Esophagus muscularis mucosa (tissue), 4 donors: ENCODE results near the gene CAMTA1. TPM values are rescaled to one million over a fixed set of nuclear protein-coding genes. Genes with fewer than 3 reads are reported as not detected.

Experiments
- DNase-seq: peaks from one replicate; pipeline ENCODE4 v3.0.0-alpha.2; 2017; ENCODE audit errors: extremely low spot score
- H3K27ac ChIP-seq, 4 donors: fragments of 200-600 bp; sonication (generic); replicated peaks in 1 of 4; 1 replicate in 3 of 4; 2 replicates in 1 of 4; pipeline ENCODE4 v1.5.1; 2016 to 2019; ENCODE audit warnings: mild to moderate bottlenecking in 1 of 4
- H3K27me3 ChIP-seq, 4 donors: fragments of 200-600 bp; sonication (generic); one replicate each; pipeline versions ENCODE4 v1.5.1 to v1.6.0; 2016 to 2019
- H3K36me3 ChIP-seq, 4 donors: fragments of 200-600 bp; sonication (generic); one replicate each; pipeline ENCODE4 v1.5.1; 2016 to 2019
- H3K4me1 ChIP-seq, 4 donors: fragments of 200-600 bp; sonication (generic); one replicate each; pipeline ENCODE4 v1.5.1; 2016 to 2019
- H3K4me3 ChIP-seq, 4 donors: fragments of 200-600 bp; sonication (generic); 1 replicate in 2 of 4; 2 replicates in 2 of 4; pipeline ENCODE4 v1.5.1; 2016 to 2019; ENCODE audit warnings: mild to moderate bottlenecking in 4 of 4, moderate library complexity in 1 of 4
- H3K9me3 ChIP-seq, 4 donors: fragments of 200-600 bp; sonication (generic); 1 replicate in 3 of 4; 2 replicates in 1 of 4; pipeline ENCODE4 v1.5.1; 2016 to 2019
- CTCF ChIP-seq, 3 experiments: fragments of 200-600 bp in 2 of 3; fragments of 450-650 bp in 1 of 3; sonication (generic) in 2 of 3; IDR thresholded peaks; one replicate each; pipeline ENCODE4 v1.5.1; 2017 to 2019; ENCODE audit warnings: antibody characterized with exemption in 3 of 3, mild to moderate bottlenecking in 2 of 3, moderate library complexity in 1 of 3
- EP300 ChIP-seq: sonication (generic); formaldehyde crosslinking; IDR thresholded peaks from one replicate; pipeline ENCODE4 v1.6.1; 2017; ENCODE audit warnings: antibody characterized with exemption
- POLR2A ChIP-seq: fragments of 450-650 bp; IDR thresholded peaks from one replicate; pipeline ENCODE4 v1.6.1; 2017; ENCODE audit warnings: antibody characterized with exemption, moderate library complexity, mild to moderate bottlenecking, low read depth
- POLR2AphosphoS5 ChIP-seq, 2 donors: sonication (generic); formaldehyde crosslinking; IDR thresholded peaks; one replicate each; pipeline ENCODE4 v1.6.1; 2017; ENCODE audit warnings: antibody characterized with exemption in 2 of 2
- whole genome bisulfite sequencing: methylation state at CpG from one replicate; pipeline ENCODE4 v1.1.5; 2018; 5-methylcytosine and 5-hydroxymethylcytosine counted together
- intact Hi-C: fragments of 100-400 bp; cut with DNase I; formaldehyde crosslinking; loops from one replicate; pipeline ENCODE4 v1.15.1; 2023
- total RNA-seq, 4 donors: library from RNA; depleted of rRNA; stranded (reverse); fragments of >200 nt; gene quantifications; one replicate each; pipeline versions ENCODE4 v1.1.0 to v1.2.1, GENCODE V29; 2016

Gene CAMTA1
- total RNA-seq, 4 donors from 2014 or later: 109 to 226 (median 139) TPM

- intact Hi-C loops: no loop called here
- Histone ChIP-seq H3K9me3 (no peaks in the 10 kb centered on the region), H3K36me3 (no peaks in the 10 kb centered on the region), H3K27ac (no peak overlapping the region), H3K4me1 (no peaks in the 10 kb centered on the region), H3K27me3 (peaks cover 0 to 4% (median 0%) of the 10 kb centered on the region in 4 donors), H3K4me3 (no peak overlapping the region)
- no peak for DNase-seq
- TF ChIP-seq CTCF (IDR thresholded peaks at IDR 0.05) (peak in 2 of 3 experiments; percentile 9 to 28), EP300 (no peak)
- WGBS: 55% methylated on average over 7 of the region's 7 CpGs
Measured at GRCh38 chr1:7539769-7540175, 754.5 kb downstream of the CAMTA1 start.

GRCh38 chr1:7540816-7541215, 755.6 kb downstream of the CAMTA1 start:
- TF ChIP-seq POLR2AphosphoS5 (IDR thresholded peaks at IDR 0.05) (no peak), POLR2A (no peak), EP300 (no peak), CTCF (IDR thresholded peaks at IDR 0.05) (no peak)
- WGBS: 83% methylated on average over 7 of the region's 7 CpGs
- Histone ChIP-seq H3K27ac (no peak overlapping the region), H3K9me3 (no peaks in the 10 kb centered on the region), H3K27me3 (no peaks in the 10 kb centered on the region), H3K4me1 (no peaks in the 10 kb centered on the region), H3K4me3 (no peak overlapping the region), H3K36me3 (no peaks in the 10 kb centered on the region)
- DNase-seq: no peak
- intact Hi-C loops: no loop called here

- DNase-seq: no peak
- TF ChIP-seq CTCF (IDR thresholded peaks at IDR 0.05) (no peak), POLR2AphosphoS5 (IDR thresholded peaks at IDR 0.05) (no peak)
- WGBS: 87% methylated on average over 11 of the region's 11 CpGs
Measured at GRCh38 chr1:7541629-7542028, 756.4 kb downstream of the CAMTA1 start.

GRCh38 chr1:7543718-7544090, 758.5 kb downstream of the CAMTA1 start:
- no peaks in the 10 kb centered on the region for H3K4me1 ChIP-seq
- H3K36me3 ChIP-seq: no peaks in the 10 kb centered on the region
- H3K27ac ChIP-seq: no peak overlapping the region
- 73% methylated on average over 3 of the region's 3 CpGs for WGBS
- intact Hi-C loops: no loop called here
- no peak for DNase-seq
- TF ChIP-seq POLR2A (no peak), POLR2AphosphoS5 (IDR thresholded peaks at IDR 0.05) (no peak), CTCF (IDR thresholded peaks at IDR 0.05) (no peak), EP300 (no peak)
- H3K9me3 ChIP-seq: no peaks in the 10 kb centered on the region
- H3K4me3 ChIP-seq: no peak overlapping the region
- H3K27me3 ChIP-seq: no peaks in the 10 kb centered on the region

More at GRCh38 chr1:7541629-7542028, 756.4 kb downstream of the CAMTA1 start:
- no peaks in the 10 kb centered on the region for H3K36me3 ChIP-seq
- H3K4me1 ChIP-seq: no peaks in the 10 kb centered on the region
- H3K9me3 ChIP-seq: no peaks in the 10 kb centered on the region
- H3K4me3 ChIP-seq: no peak overlapping the region
- H3K27ac ChIP-seq: no peak overlapping the region
- H3K27me3 ChIP-seq: no peaks in the 10 kb centered on the region
- intact Hi-C loops: no loop called here
